Vagina (tissue), 2 donors: ENCODE data around the gene MGMT. TPM values are rescaled to one million over a fixed set of nuclear protein-coding genes. Genes with fewer than 3 reads are reported as not detected.

Source experiments
- DNase-seq, 2 donors: peaks; one replicate each; pipeline ENCODE4 v3.0.0-alpha.2; 2017; ENCODE audit errors: extremely low spot score in 2 of 2
- H3K27ac ChIP-seq: fragments of 200-600 bp; sonication (generic); one replicate; pipeline ENCODE4 v1.5.1; 2019
- H3K27me3 ChIP-seq: fragments of 200-600 bp; sonication (generic); one replicate; pipeline ENCODE4 v1.5.1; 2019
- H3K36me3 ChIP-seq, 2 donors: fragments of 200-600 bp; sonication (generic); one replicate each; pipeline ENCODE4 v1.5.1; 2017 to 2019
- H3K4me1 ChIP-seq: fragments of 200-600 bp; sonication (generic); one replicate; pipeline ENCODE4 v1.5.1; 2019
- H3K4me3 ChIP-seq, 2 donors: fragments of 200-600 bp; sonication (generic); 1 replicate in 1 of 2; 2 replicates in 1 of 2; pipeline ENCODE4 v1.5.1; 2016 to 2019
- H3K9me3 ChIP-seq: fragments of 200-600 bp; sonication (generic); one replicate; pipeline ENCODE4 v1.5.1; 2019
- CTCF ChIP-seq, 3 experiments: fragments of 450-650 bp in 2 of 3; fragments of 200-600 bp in 1 of 3; sonication (generic) in 1 of 3; IDR thresholded peaks; one replicate each; pipeline ENCODE4 v1.5.1; 2017 to 2019; ENCODE audit warnings: antibody characterized with exemption in 3 of 3, mild to moderate bottlenecking in 2 of 3, moderate library complexity in 2 of 3
- POLR2A ChIP-seq, 2 donors: fragments of 450-650 bp; IDR thresholded peaks; one replicate each; pipeline ENCODE4 v1.6.1; 2017; ENCODE audit warnings: antibody characterized with exemption in 2 of 2, mild to moderate bottlenecking in 2 of 2, moderate library complexity in 2 of 2
- POLR2AphosphoS5 ChIP-seq, 2 donors: sonication (generic); formaldehyde crosslinking; IDR thresholded peaks; one replicate each; pipeline ENCODE4 v1.9.0; 2017; ENCODE audit warnings: antibody characterized with exemption in 2 of 2, mild to moderate bottlenecking in 2 of 2, low read depth in 1 of 2; ENCODE audit not compliant: insufficient read depth in 1 of 2
- intact Hi-C: fragments of 100-400 bp; cut with DNase I; formaldehyde crosslinking; loops from one replicate; pipeline ENCODE4 v1.15.1; 2023
- total RNA-seq: library from RNA; depleted of rRNA; stranded (reverse); fragments of >200 nt; gene quantifications from one replicate; pipeline ENCODE4 v1.2.3, GENCODE V29; 2016

Gene MGMT
- total RNA-seq, 1 donor from 2014 or later: 16.0 TPM

GRCh38 chr10:129685271-129685670 lies 218.2 kb downstream of the MGMT start:
- TF ChIP-seq POLR2A (IDR thresholded peaks at IDR 0.05) (no peak), POLR2AphosphoS5 (IDR thresholded peaks at IDR 0.05; ENCODE audit: insufficient read depth in 1 of 2, low read depth in 1 of 2) (no peak), CTCF (IDR thresholded peaks at IDR 0.05) (no peak)
- intact Hi-C loops: no loop called here
- H3K27me3 ChIP-seq: no peaks in the 10 kb centered on the region
- H3K4me1 ChIP-seq: peaks cover 8% of the 10 kb centered on the region
- H3K27ac ChIP-seq: no peak overlapping the region
- no peak for DNase-seq
- no peaks in the 10 kb centered on the region for H3K36me3 ChIP-seq
- no peak overlapping the region for H3K4me3 ChIP-seq
- H3K9me3 ChIP-seq: no peaks in the 10 kb centered on the region

DNA sequence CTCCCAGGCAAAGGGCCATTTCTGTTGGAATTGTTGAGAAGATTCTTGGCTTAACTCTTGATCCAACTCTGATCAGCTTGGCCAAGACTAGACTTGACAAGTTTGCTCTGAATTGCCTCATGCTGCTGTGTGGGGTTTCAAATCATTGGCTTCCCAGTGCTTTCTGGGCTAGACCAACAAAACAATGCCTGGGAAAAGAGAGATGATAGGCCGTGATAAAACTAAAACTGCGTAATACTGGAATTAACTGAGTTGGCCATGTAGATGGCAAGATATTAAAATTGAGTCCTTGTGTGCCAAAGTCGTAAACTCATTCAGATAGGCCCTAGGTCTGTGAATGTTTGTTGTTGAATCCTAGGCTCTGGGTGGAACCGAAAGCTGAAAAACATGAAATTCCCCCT lies 222.6 kb downstream of the MGMT start:
- Histone ChIP-seq H3K9me3 (no peaks in the 10 kb centered on the region), H3K27me3 (no peaks in the 10 kb centered on the region), H3K36me3 (no peaks in the 10 kb centered on the region), H3K27ac (no peak overlapping the region), H3K4me1 (peaks cover 38% of the 10 kb centered on the region), H3K4me3 (no peak overlapping the region)
- peak in 1 of 2 donors; percentile 95 for DNase-seq
- TF ChIP-seq POLR2AphosphoS5 (IDR thresholded peaks at IDR 0.05; ENCODE audit: insufficient read depth in 1 of 2, low read depth in 1 of 2): no peak
- no peak for TF ChIP-seq CTCF (IDR thresholded peaks at IDR 0.05)
- TF ChIP-seq POLR2A (IDR thresholded peaks at IDR 0.05): no peak
- intact Hi-C loops: loop anchor here (10.0 kb wide), 1 partner anchor 275 kb away; the partner anchor contains the start of gene EBF3

DNA sequence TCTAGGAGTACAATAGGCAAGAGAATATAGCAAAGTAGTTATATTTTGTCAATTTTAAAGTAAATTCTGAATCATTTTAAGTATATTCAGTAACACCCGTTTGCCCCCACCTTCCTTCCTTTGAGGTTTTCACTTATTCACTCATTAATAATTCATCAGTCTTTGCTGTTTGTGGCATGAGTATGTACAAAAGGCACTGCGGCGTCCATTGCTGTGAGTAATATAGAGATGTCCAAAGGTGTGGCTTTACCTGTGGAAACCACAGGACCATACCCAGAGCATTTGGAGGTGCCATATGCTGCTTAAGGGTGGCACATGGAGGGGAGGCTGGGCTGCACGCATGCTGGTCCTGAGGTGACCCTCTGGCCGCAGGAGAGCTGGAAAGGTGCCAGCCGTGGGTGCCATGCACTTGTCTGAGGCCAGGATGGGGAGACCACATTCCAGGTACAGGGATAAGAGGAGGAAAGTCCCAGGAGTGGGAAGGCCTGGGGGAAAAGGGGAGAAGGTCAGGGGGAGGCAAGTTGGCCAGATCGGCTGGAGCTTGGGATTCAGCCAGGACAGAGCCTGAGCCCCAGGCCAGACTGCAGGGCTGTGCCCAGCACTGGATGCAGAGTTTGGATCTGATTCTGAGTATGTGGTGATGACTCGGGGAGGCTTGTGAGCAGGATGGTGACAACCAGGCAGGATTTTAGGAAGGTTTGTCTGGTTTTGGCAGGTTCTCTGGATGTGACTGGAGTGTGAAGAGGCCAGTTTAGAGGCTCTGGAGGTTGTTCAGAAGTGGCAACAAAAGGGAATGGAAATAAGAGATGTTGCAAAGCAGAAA lies 223.4 kb downstream of the MGMT start:
- Histone ChIP-seq H3K4me3 (no peak overlapping the region), H3K36me3 (no peaks in the 10 kb centered on the region), H3K9me3 (no peaks in the 10 kb centered on the region), H3K27ac (no peak overlapping the region), H3K4me1 (peaks cover 43% of the 10 kb centered on the region), H3K27me3 (no peaks in the 10 kb centered on the region)
- intact Hi-C loops: loop anchor here (10.0 kb wide), 1 partner anchor 274 kb away; the partner anchor contains the start of gene EBF3
- DNase-seq: peak in 1 of 2 donors; percentile 72
- TF ChIP-seq POLR2AphosphoS5 (IDR thresholded peaks at IDR 0.05; ENCODE audit: insufficient read depth in 1 of 2, low read depth in 1 of 2) (no peak), CTCF (IDR thresholded peaks at IDR 0.05) (no peak), POLR2A (IDR thresholded peaks at IDR 0.05) (no peak)

- H3K4me1 ChIP-seq: peaks cover 50% of the 10 kb centered on the region
- DNase-seq: no peak
- no peaks in the 10 kb centered on the region for H3K27me3 ChIP-seq
- no peak overlapping the region for H3K4me3 ChIP-seq
- intact Hi-C loops: loop anchor here (10.0 kb wide), 1 partner anchor 272 kb away; the partner anchor contains the start of gene EBF3
- H3K36me3 ChIP-seq: no peaks in the 10 kb centered on the region
- no peaks in the 10 kb centered on the region for H3K9me3 ChIP-seq
- TF ChIP-seq POLR2A (IDR thresholded peaks at IDR 0.05) (no peak), POLR2AphosphoS5 (IDR thresholded peaks at IDR 0.05; ENCODE audit: insufficient read depth in 1 of 2, low read depth in 1 of 2) (no peak), CTCF (IDR thresholded peaks at IDR 0.05) (no peak)
- H3K27ac ChIP-seq: no peak overlapping the region
Observed at GRCh38 chr10:129692695-129693094, 225.7 kb downstream of the MGMT start.

DNA sequence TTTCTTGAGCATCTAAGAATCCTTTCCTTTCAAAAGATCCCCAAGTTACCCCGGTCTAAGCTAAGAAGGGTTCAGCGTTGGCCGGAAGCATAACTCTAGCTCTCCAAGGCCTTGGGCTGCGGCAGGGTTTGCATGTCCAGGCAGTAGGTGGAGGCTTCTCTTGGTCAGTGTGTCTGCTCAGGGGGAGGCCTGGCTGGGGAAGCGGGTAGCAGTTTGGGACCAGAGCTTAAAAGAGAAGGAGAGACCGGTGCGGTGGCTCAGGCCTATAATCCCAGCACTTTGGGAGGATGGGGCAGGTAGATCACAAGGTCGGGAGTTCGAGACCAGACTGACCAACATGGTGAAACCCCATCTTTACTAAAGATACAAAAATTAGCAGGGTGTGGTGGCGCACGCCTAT lies 226.3 kb downstream of the MGMT start:
- Histone ChIP-seq H3K27ac (no peak overlapping the region), H3K4me3 (no peak overlapping the region), H3K36me3 (no peaks in the 10 kb centered on the region), H3K27me3 (no peaks in the 10 kb centered on the region), H3K4me1 (peaks cover 50% of the 10 kb centered on the region), H3K9me3 (no peaks in the 10 kb centered on the region)
- TF ChIP-seq CTCF (IDR thresholded peaks at IDR 0.05) (no peak), POLR2AphosphoS5 (IDR thresholded peaks at IDR 0.05; ENCODE audit: insufficient read depth in 1 of 2, low read depth in 1 of 2) (no peak), POLR2A (IDR thresholded peaks at IDR 0.05) (no peak)
- intact Hi-C loops: loop anchor here (10.0 kb wide), 1 partner anchor 271 kb away; the partner anchor contains the start of gene EBF3
- DNase-seq: peak in 1 of 2 donors; percentile 74
